ENCODE data around the gene EIF4E2.

GRCh38 chr2:232541195-232541960, 9.1 kb upstream of the EIF4E2 start:
- TF ChIP-seq CTCF (IDR thresholded peaks at IDR 0.05) (no peak), JUN (CRISPR knock-in tag; IDR thresholded peaks at IDR 0.05) (no peak)

Measured in WTC11 (cell line).